Neural progenitor cell (in vitro differentiated cells): ENCODE results near the gene PCLO. TPM values are rescaled to one million over a fixed set of nuclear protein-coding genes. Genes with fewer than 3 reads are reported as not detected.

Source experiments
- DNase-seq: peaks from one replicate; pipeline ENCODE4 v3.0.0-alpha.2; 2016; ENCODE audit warnings: low spot score
- H2AFZ ChIP-seq: fragments of 200-600 bp; sonication (generic); replicated peaks from 2 replicates; pipeline ENCODE4 v1.6.1; 2016; ENCODE audit warnings: antibody characterized with exemption
- H3F3A ChIP-seq: fragments of 200-600 bp; sonication (generic); 2 replicates; pipeline ENCODE4 v1.6.1; 2016; ENCODE audit warnings: antibody characterized with exemption, low read depth
- H3K27ac ChIP-seq: fragments of 200-600 bp; sonication (generic); 2 replicates; pipeline ENCODE4 v1.5.1; 2016; ENCODE audit warnings: mild to moderate bottlenecking
- H3K27me3 ChIP-seq: fragments of 200-600 bp; sonication (generic); 2 replicates; pipeline ENCODE4 v1.6.1; 2016; ENCODE audit warnings: mild to moderate bottlenecking, moderate library complexity
- H3K36me3 ChIP-seq: fragments of 200-600 bp; sonication (generic); 2 replicates; pipeline ENCODE4 v1.5.1; 2016
- H3K4me1 ChIP-seq: fragments of 200-600 bp; sonication (generic); 2 replicates; pipeline ENCODE4 v1.6.1; 2016; ENCODE audit warnings: mixed run types
- H3K4me2 ChIP-seq: fragments of 200-600 bp; sonication (generic); 2 replicates; pipeline ENCODE4 v1.6.1; 2016
- H3K4me3 ChIP-seq: fragments of 200-600 bp; sonication (generic); 2 replicates; pipeline ENCODE4 v1.5.1; 2016
- H3K79me2 ChIP-seq: fragments of 200-600 bp; sonication (generic); 2 replicates; pipeline ENCODE4 v1.6.1; 2016; ENCODE audit warnings: low read depth
- H3K9ac ChIP-seq: fragments of 200-600 bp; sonication (generic); 2 replicates; pipeline ENCODE4 v1.6.1; 2016
- H3K9me3 ChIP-seq: fragments of 200-600 bp; sonication (generic); 2 replicates; pipeline ENCODE4 v1.5.1; 2016; ENCODE audit warnings: low read depth
- H4K20me1 ChIP-seq: fragments of 200-600 bp; sonication (generic); 2 replicates; pipeline ENCODE4 v1.6.1; 2016; ENCODE audit warnings: low read depth
- H3K27ac Mint-ChIP-seq: 3 replicates; pipeline ENCODE4 v1.8.0; 2021; ENCODE audit warnings: mixed read lengths
- H3K27me3 Mint-ChIP-seq: 2 replicates; pipeline ENCODE4 v1.8.0; 2022; ENCODE audit warnings: low read depth, mild to moderate bottlenecking, inconsistent platforms, moderate library complexity, mixed read lengths; ENCODE audit not compliant: insufficient read depth
- H3K36me3 Mint-ChIP-seq: 3 replicates; pipeline ENCODE4 v1.8.0; 2021; ENCODE audit warnings: mixed read lengths
- H3K4me1 Mint-ChIP-seq: 3 replicates; pipeline ENCODE4 v1.8.0; 2021; ENCODE audit warnings: mixed read lengths
- H3K4me3 Mint-ChIP-seq: 3 replicates; pipeline ENCODE4 v1.8.0; 2021; ENCODE audit warnings: mild to moderate bottlenecking, moderate library complexity, mixed read lengths
- H3K9me3 Mint-ChIP-seq: 3 replicates; pipeline ENCODE4 v1.8.0; 2020; ENCODE audit warnings: mixed read lengths
- CTCF ChIP-seq: fragments of 200-600 bp; sonication (generic); IDR thresholded peaks from 2 replicates; pipeline ENCODE4 v1.5.1; 2017; ENCODE audit warnings: antibody characterized with exemption, mild to moderate bottlenecking
- EZH2 ChIP-seq: fragments of 200-600 bp; sonication (generic); IDR thresholded peaks from 2 replicates; pipeline ENCODE4 v1.6.1; 2017; ENCODE audit warnings: antibody characterized with exemption, mild to moderate bottlenecking, moderate library complexity
- EZH2phosphoT487 ChIP-seq: fragments of 200-600 bp; sonication (generic); IDR thresholded peaks from 2 replicates; pipeline ENCODE4 v1.6.1; 2017; ENCODE audit warnings: antibody characterized with exemption
- total RNA-seq: library from RNA; depleted of rRNA; stranded (reverse); fragments of >200 nt; gene quantifications from 2 replicates; pipeline ENCODE4 v1.2.3, GENCODE V29; 2015; ENCODE audit warnings: low replicate concordance

Gene PCLO
- total RNA-seq, 1 donor from 2014 or later = 2.0 TPM

GRCh38 chr7:82839555-82839954 lies 323.1 kb downstream of the PCLO start:
- Mint-ChIP-seq H3K4me3 (no peak overlapping the region), H3K9me3 (peaks cover 12% of the 10 kb centered on the region), H3K36me3 (peaks cover 7% of the 10 kb centered on the region), H3K4me1 (peaks cover 22% of the 10 kb centered on the region), H3K27me3 (no peaks in the 10 kb centered on the region), H3K27ac (peak overlapping the region; percentile 4)
- Histone ChIP-seq H3K36me3 (no peaks in the 10 kb centered on the region), H3K4me3 (no peak overlapping the region), H3K9me3 (no peaks in the 10 kb centered on the region), H3K4me2 (peak overlapping the region; percentile 57), H3K27ac (peak overlapping the region; percentile 76), H3K27me3 (no peaks in the 10 kb centered on the region), H3K79me2 (no peaks in the 10 kb centered on the region), H3K9ac (no peak overlapping the region), H4K20me1 (no peaks in the 10 kb centered on the region), H3K4me1 (peaks cover 36% of the 10 kb centered on the region), H2AFZ (peak overlapping the region; percentile 28), H3F3A (peaks cover 10% of the 10 kb centered on the region)
- TF ChIP-seq CTCF (no peak), EZH2 (no peak), EZH2phosphoT487 (no peak)
- DNase-seq = no peak

GRCh38 chr7:82839063-82839462 lies 323.6 kb downstream of the PCLO start:
- Mint-ChIP-seq H3K36me3 (peaks cover 7% of the 10 kb centered on the region), H3K27ac (peak overlapping the region; percentile 4), H3K9me3 (peaks cover 12% of the 10 kb centered on the region), H3K27me3 (no peaks in the 10 kb centered on the region), H3K4me1 (peaks cover 22% of the 10 kb centered on the region), H3K4me3 (no peak overlapping the region)
- Histone ChIP-seq H3K79me2 (no peaks in the 10 kb centered on the region), H3K27me3 (no peaks in the 10 kb centered on the region), H3K9ac (no peak overlapping the region), H2AFZ (no peak overlapping the region), H3K27ac (peak overlapping the region; percentile 76), H4K20me1 (no peaks in the 10 kb centered on the region), H3K36me3 (no peaks in the 10 kb centered on the region), H3F3A (peaks cover 10% of the 10 kb centered on the region), H3K4me1 (peaks cover 36% of the 10 kb centered on the region), H3K4me2 (no peak overlapping the region), H3K4me3 (no peak overlapping the region), H3K9me3 (no peaks in the 10 kb centered on the region)
- TF ChIP-seq EZH2 (no peak), CTCF (no peak), EZH2phosphoT487 (no peak)
- DNase-seq = no peak

- no peak overlapping the region for H3K9ac ChIP-seq
- no peaks in the 10 kb centered on the region for H3K27me3 ChIP-seq
- H3K4me3 Mint-ChIP-seq = no peak overlapping the region
- H3K27me3 Mint-ChIP-seq = no peaks in the 10 kb centered on the region
- H3K4me1 ChIP-seq = peaks cover 36% of the 10 kb centered on the region
- no peaks in the 10 kb centered on the region for H3K36me3 ChIP-seq
- peaks cover 10% of the 10 kb centered on the region for H3F3A ChIP-seq
- H3K36me3 Mint-ChIP-seq = peaks cover 7% of the 10 kb centered on the region
- H3K4me2 ChIP-seq = no peak overlapping the region
- no peaks in the 10 kb centered on the region for H4K20me1 ChIP-seq
- peaks cover 22% of the 10 kb centered on the region for H3K4me1 Mint-ChIP-seq
- no peak overlapping the region for H3K27ac Mint-ChIP-seq
- no peak for TF ChIP-seq EZH2
- TF ChIP-seq CTCF = no peak
- TF ChIP-seq EZH2phosphoT487 = no peak
- H3K9me3 ChIP-seq = no peaks in the 10 kb centered on the region
- no peaks in the 10 kb centered on the region for H3K79me2 ChIP-seq
- no peak overlapping the region for H2AFZ ChIP-seq
- no peak overlapping the region for H3K27ac ChIP-seq
- H3K4me3 ChIP-seq = no peak overlapping the region
- DNase-seq = no peak
- peaks cover 11% of the 10 kb centered on the region for H3K9me3 Mint-ChIP-seq
These were observed 324.4 kb downstream of the PCLO start for GRCh38 chr7:82838314-82838713.
